ENCODE results near the gene BRD4.

GRCh38 chr19:15195371-15196334, 136.7 kb downstream of the BRD4 start:
- TF ChIP-seq CTCF (IDR thresholded peaks at IDR 0.05) (no peak), POLR2A (IDR thresholded peaks at IDR 0.05) (no peak)

Measured in Peyer's patch (tissue), 4 donors.